Smooth muscle cell (in vitro differentiated cells): ENCODE measurements around the gene ERC2. TPM values are rescaled to one million over a fixed set of nuclear protein-coding genes. Genes with fewer than 3 reads are reported as not detected.

Source experiments
- DNase-seq: peaks from one replicate; lab custom pipeline; 2025; ENCODE audit not compliant: unreplicated experiment; lab: John Stamatoyannopoulos, UW
- H2AFZ ChIP-seq: fragments of 200-600 bp; sonication (generic); 2 replicates; pipeline ENCODE4 v1.6.0; 2016; ENCODE audit warnings: antibody characterized with exemption, low read depth, mild to moderate bottlenecking
- H3F3A ChIP-seq: fragments of 200-600 bp; sonication (generic); 2 replicates; pipeline ENCODE4 v1.6.0; 2017; ENCODE audit warnings: antibody characterized with exemption, low read depth
- H3K27ac ChIP-seq: fragments of 200-600 bp; sonication (generic); 2 replicates; pipeline ENCODE4 v1.5.1; 2016; ENCODE audit warnings: low read depth, mild to moderate bottlenecking
- H3K27me3 ChIP-seq: fragments of 200-600 bp; sonication (generic); 2 replicates; pipeline ENCODE4 v1.6.1; 2016; ENCODE audit warnings: low read depth, mild to moderate bottlenecking
- H3K36me3 ChIP-seq: fragments of 200-600 bp; sonication (generic); 2 replicates; pipeline ENCODE4 v1.5.1; 2016; ENCODE audit warnings: low read depth
- H3K4me1 ChIP-seq: fragments of 200-600 bp; sonication (generic); 2 replicates; pipeline ENCODE4 v1.5.1; 2016; ENCODE audit warnings: low read depth
- H3K4me2 ChIP-seq: fragments of 200-600 bp; sonication (generic); 2 replicates; pipeline ENCODE4 v1.6.0; 2016; ENCODE audit warnings: mild to moderate bottlenecking
- H3K4me3 ChIP-seq: fragments of 200-600 bp; sonication (generic); 2 replicates; pipeline ENCODE4 v1.5.1; 2016; ENCODE audit warnings: mild to moderate bottlenecking
- H3K79me2 ChIP-seq: fragments of 200-600 bp; sonication (generic); 2 replicates; pipeline ENCODE4 v1.6.0; 2016; ENCODE audit warnings: low read depth, mild to moderate bottlenecking
- H3K9ac ChIP-seq: fragments of 200-600 bp; sonication (generic); 2 replicates; pipeline ENCODE4 v1.6.0; 2016; ENCODE audit warnings: low read depth
- H3K9me3 ChIP-seq: fragments of 200-600 bp; sonication (generic); replicated peaks from 2 replicates; pipeline ENCODE4 v1.5.1; 2016; ENCODE audit warnings: low read depth
- H4K20me1 ChIP-seq: fragments of 200-600 bp; sonication (generic); 2 replicates; pipeline ENCODE4 v1.6.0; 2016; ENCODE audit warnings: low read depth
- CTCF ChIP-seq: fragments of 200-600 bp; sonication (generic); IDR thresholded peaks from 2 replicates; pipeline ENCODE4 v1.5.1; 2017; ENCODE audit warnings: borderline replicate concordance, mild to moderate bottlenecking, antibody characterized with exemption; ENCODE audit not compliant: insufficient read depth, poor library complexity, severe bottlenecking
- WGBS: methylation state at CpG from one replicate; pipeline ENCODE4 v1.1.7; 2016; ENCODE audit warnings: low lambda C conversion rate; 5-methylcytosine and 5-hydroxymethylcytosine counted together
- polyA plus RNA-seq: library from polyadenylated mRNA; unstranded; fragments of >200 nt; fragmentation: Nextera tagmentation; extraction: Ambion mirVana; gene quantifications from 2 replicates; pipeline ENCODE4 v1.2.1, GENCODE V29; 2016
- total RNA-seq: library from RNA; depleted of rRNA; stranded (reverse); fragments of >200 nt; gene quantifications from 2 replicates; pipeline ENCODE4 v1.2.3, GENCODE V29; 2014

The ERC2 gene
- total and polyA plus RNA-seq, 2 experiments from 2014 or later = 1.1 TPM; not detected in 1

DNA sequence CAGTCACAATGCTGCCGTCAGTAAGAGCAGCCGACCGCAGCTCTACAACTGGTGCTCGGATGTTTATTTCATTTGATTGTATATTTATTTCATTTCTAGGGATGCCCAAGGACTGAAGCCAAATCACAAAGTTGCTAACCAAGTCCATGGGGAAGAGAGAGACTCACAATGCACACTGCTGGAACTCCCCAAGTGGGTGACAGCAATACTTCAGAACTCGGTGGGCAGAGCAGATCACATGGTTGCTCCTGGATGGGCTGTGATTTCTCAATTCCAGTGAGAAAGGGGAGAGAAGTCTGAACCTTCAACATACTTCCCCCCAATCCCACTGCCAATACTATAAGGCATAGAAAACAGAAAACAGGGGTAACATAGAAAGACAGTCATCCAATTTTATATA is 715.4 kb downstream of the ERC2 start:
- 95% methylated on average over 5 of the region's 5 CpGs for WGBS

DNA sequence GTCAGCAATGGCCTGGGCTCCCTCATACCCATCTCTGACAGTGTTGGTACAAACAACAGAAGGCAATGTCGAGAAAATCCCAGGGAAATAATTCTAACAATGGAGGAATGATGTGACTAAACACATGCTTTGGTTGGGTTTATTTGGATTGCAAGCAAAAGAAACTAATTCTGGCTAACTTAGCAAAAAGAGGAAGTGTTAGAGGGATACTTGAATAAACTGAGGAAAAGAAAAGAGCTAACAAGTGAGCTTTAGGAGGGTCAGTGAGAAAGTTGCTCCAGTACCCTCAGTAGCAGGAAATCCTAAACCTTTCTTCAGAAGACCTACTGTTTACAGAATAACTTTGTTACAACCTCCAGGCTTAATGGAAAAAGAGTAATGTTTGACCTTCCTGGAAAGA is 716.5 kb downstream of the ERC2 start:
- no peak for DNase-seq
- Histone ChIP-seq H3K27ac (no peak overlapping the region), H4K20me1 (no peaks in the 10 kb centered on the region), H2AFZ (no peak overlapping the region), H3K4me2 (no peak overlapping the region), H3K4me1 (peaks cover 14% of the 10 kb centered on the region), H3K9ac (no peak overlapping the region), H3F3A (no peaks in the 10 kb centered on the region), H3K4me3 (no peak overlapping the region), H3K27me3 (no peaks in the 10 kb centered on the region), H3K79me2 (no peaks in the 10 kb centered on the region), H3K36me3 (no peaks in the 10 kb centered on the region), H3K9me3 (no peaks in the 10 kb centered on the region)
- WGBS = 87% methylated on average over 1 of the region's 1 CpG
- no peak for TF ChIP-seq CTCF

More for the DNA sequence above, 715.4 kb downstream of the ERC2 start:
- Histone ChIP-seq H3K27ac (no peak overlapping the region), H3K4me1 (peaks cover 15% of the 10 kb centered on the region), H3K9ac (no peak overlapping the region), H3K9me3 (no peaks in the 10 kb centered on the region), H4K20me1 (no peaks in the 10 kb centered on the region), H3K79me2 (no peaks in the 10 kb centered on the region), H2AFZ (no peak overlapping the region), H3K4me3 (no peak overlapping the region), H3K36me3 (no peaks in the 10 kb centered on the region), H3K4me2 (no peak overlapping the region), H3K27me3 (no peaks in the 10 kb centered on the region), H3F3A (no peaks in the 10 kb centered on the region)
- no peak for TF ChIP-seq CTCF
- DNase-seq = no peak

- Histone ChIP-seq H3K4me2 (no peak overlapping the region), H3K9me3 (no peaks in the 10 kb centered on the region), H3K27ac (no peak overlapping the region), H3K36me3 (no peaks in the 10 kb centered on the region), H3K4me1 (peaks cover 4% of the 10 kb centered on the region), H2AFZ (no peak overlapping the region), H3F3A (no peaks in the 10 kb centered on the region), H4K20me1 (no peaks in the 10 kb centered on the region), H3K9ac (no peak overlapping the region), H3K4me3 (no peak overlapping the region), H3K27me3 (no peaks in the 10 kb centered on the region), H3K79me2 (no peaks in the 10 kb centered on the region)
- TF ChIP-seq CTCF = no peak
- 74% methylated on average over 6 of the region's 6 CpGs for WGBS
- no peak for DNase-seq
Measured at GRCh38 chr3:55750525-55750924, 717.7 kb downstream of the ERC2 start.

- Histone ChIP-seq H3K9ac (no peak overlapping the region), H3K36me3 (no peaks in the 10 kb centered on the region), H4K20me1 (no peaks in the 10 kb centered on the region), H3K4me2 (no peak overlapping the region), H3K4me3 (no peak overlapping the region), H3K27ac (no peak overlapping the region), H3K4me1 (no peaks in the 10 kb centered on the region), H3K79me2 (no peaks in the 10 kb centered on the region), H3F3A (no peaks in the 10 kb centered on the region), H3K9me3 (no peaks in the 10 kb centered on the region), H3K27me3 (no peaks in the 10 kb centered on the region), H2AFZ (no peak overlapping the region)
- no peak for DNase-seq
- no peak for TF ChIP-seq CTCF
- WGBS = 65% methylated on average over 1 of the region's 1 CpG
Measured at GRCh38 chr3:55749036-55749435, 719.2 kb downstream of the ERC2 start.
